ENCODE results near the gene RNF43.

The RNF43 gene

GRCh38 chr17:58417300-58418092, at the start of gene RNF43:
TSS of gene RNF43 (minus strand) at chr17:58417534. CDS start at chr17:58415577, 1,957 bp downstream.
- H3K27me3 Mint-ChIP-seq (ENCODE audit: low read depth, poor library complexity) = peaks cover 2% of the 10 kb centered on the region
- no peak within 1 kb of the TSS for H3K27ac Mint-ChIP-seq
- DNase-seq = peak; percentile 83
- no peaks in the 10 kb centered on the region for H3K9me3 Mint-ChIP-seq
- H3K4me3 Mint-ChIP-seq = peak within 1 kb of the TSS; percentile 86
- no peaks in the 10 kb centered on the region for H3K36me3 Mint-ChIP-seq (ENCODE audit: low read depth)
- peaks cover 63% of the 10 kb centered on the region for H3K4me1 Mint-ChIP-seq
- TF ChIP-seq CTCF (IDR thresholded peaks at IDR 0.05) = peak; percentile 61

GRCh38 chr17:58455491-58455890, 38.2 kb upstream of the RNF43 start:
- no peaks in the 10 kb centered on the region for H3K4me1 Mint-ChIP-seq
- H3K36me3 Mint-ChIP-seq (ENCODE audit: low read depth) = no peaks in the 10 kb centered on the region
- no peak for TF ChIP-seq CTCF (IDR thresholded peaks at IDR 0.05)

DNA sequence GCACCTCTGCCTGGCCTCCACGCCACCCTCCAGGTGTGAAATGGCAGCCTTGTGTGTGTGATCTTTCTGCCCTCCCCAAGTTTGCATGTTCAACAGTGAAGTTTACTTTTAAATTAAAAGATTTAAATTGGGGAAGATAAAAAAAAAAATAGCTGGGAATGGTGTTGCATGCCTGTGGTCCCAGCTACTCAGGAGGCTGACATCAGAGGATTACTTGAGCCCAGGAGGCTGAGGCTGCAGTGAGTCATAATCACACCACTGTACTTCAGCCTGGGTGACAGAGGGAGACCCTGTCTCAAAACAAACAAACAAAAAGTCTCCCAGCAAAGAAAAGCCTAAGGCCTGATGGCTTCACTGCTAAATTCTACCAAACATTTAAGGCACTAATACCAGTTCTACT, 35.4 kb upstream of the RNF43 start:
- Mint-ChIP-seq H3K27ac (no peak overlapping the region), H3K27me3 (ENCODE audit: low read depth, poor library complexity) (peaks cover 12% of the 10 kb centered on the region), H3K4me1 (no peaks in the 10 kb centered on the region), H3K4me3 (no peak overlapping the region), H3K36me3 (ENCODE audit: low read depth) (no peaks in the 10 kb centered on the region), H3K9me3 (peaks cover 13% of the 10 kb centered on the region)
- DNase-seq = no peak
- TF ChIP-seq CTCF (IDR thresholded peaks at IDR 0.05) = no peak

More at GRCh38 chr17:58455491-58455890, 38.2 kb upstream of the RNF43 start:
- no peak overlapping the region for H3K4me3 Mint-ChIP-seq
- no peaks in the 10 kb centered on the region for H3K9me3 Mint-ChIP-seq
- no peak for DNase-seq
- H3K27ac Mint-ChIP-seq = no peak overlapping the region
- peaks cover 14% of the 10 kb centered on the region for H3K27me3 Mint-ChIP-seq (ENCODE audit: low read depth, poor library complexity)

DNA sequence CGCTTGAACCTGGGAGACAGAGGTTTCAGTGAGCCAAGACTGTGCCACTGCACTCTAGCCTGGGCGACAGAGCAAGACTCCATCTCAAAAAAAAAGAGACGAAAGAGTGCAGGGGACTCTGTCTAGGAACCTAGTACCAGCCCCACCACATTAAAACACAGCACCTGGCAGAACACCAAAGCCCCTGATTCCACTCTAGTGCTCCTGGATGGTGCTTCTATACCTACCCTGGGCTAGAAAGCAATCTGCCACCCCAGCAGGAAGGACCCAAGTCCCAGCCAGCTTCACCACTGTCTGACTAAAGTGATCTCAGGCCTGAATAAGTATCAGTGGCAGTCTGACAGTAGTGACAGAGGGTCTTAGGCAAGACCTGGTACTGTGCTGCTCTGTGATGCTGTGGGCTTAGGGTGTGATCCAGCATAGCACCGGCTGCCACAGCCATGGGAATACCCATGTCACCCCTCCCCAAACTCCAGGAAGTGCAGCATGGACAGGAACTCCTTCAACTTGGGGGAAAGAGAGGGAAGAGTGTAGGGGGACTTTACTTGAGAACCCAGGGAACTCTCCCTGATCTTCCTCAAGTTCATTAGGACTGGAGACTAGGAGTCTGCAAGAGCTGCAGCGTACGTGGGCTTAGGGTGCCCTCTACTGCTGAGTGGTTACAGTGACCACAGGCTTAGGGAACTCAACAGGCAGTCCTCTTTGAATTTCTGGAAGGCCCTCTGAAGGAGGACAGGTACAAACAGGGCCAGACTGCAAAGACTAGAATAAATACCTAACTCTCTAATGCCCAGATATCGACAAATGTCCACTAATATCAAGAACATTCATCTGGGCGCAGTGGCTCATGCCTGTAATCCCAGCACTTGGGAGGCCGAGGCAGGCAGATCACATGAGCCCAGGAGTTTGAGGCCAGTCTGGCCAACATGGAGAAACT, 30.0 kb upstream of the RNF43 start:
- H3K4me3 Mint-ChIP-seq = no peak overlapping the region
- H3K36me3 Mint-ChIP-seq (ENCODE audit: low read depth) = no peaks in the 10 kb centered on the region
- no peak overlapping the region for H3K27ac Mint-ChIP-seq
- peak; percentile 77 for DNase-seq
- H3K4me1 Mint-ChIP-seq = no peaks in the 10 kb centered on the region
- no peaks in the 10 kb centered on the region for H3K27me3 Mint-ChIP-seq (ENCODE audit: low read depth, poor library complexity)
- peak; percentile 68 for TF ChIP-seq CTCF (IDR thresholded peaks at IDR 0.05)
- peaks cover 22% of the 10 kb centered on the region for H3K9me3 Mint-ChIP-seq

- no peak for DNase-seq
- H3K27me3 Mint-ChIP-seq (ENCODE audit: low read depth, poor library complexity) = no peaks in the 10 kb centered on the region
- no peaks in the 10 kb centered on the region for H3K36me3 Mint-ChIP-seq (ENCODE audit: low read depth)
- TF ChIP-seq CTCF (IDR thresholded peaks at IDR 0.05) = no peak
- no peak overlapping the region for H3K4me3 Mint-ChIP-seq
- H3K9me3 Mint-ChIP-seq = peaks cover 22% of the 10 kb centered on the region
- no peaks in the 10 kb centered on the region for H3K4me1 Mint-ChIP-seq
- H3K27ac Mint-ChIP-seq = no peak overlapping the region
Measured at GRCh38 chr17:58446086-58446485, 28.8 kb upstream of the RNF43 start.

Measured in nephron progenitor cell (in vitro differentiated cells).